ENCODE data around the gene UBE2L6.

DNA sequence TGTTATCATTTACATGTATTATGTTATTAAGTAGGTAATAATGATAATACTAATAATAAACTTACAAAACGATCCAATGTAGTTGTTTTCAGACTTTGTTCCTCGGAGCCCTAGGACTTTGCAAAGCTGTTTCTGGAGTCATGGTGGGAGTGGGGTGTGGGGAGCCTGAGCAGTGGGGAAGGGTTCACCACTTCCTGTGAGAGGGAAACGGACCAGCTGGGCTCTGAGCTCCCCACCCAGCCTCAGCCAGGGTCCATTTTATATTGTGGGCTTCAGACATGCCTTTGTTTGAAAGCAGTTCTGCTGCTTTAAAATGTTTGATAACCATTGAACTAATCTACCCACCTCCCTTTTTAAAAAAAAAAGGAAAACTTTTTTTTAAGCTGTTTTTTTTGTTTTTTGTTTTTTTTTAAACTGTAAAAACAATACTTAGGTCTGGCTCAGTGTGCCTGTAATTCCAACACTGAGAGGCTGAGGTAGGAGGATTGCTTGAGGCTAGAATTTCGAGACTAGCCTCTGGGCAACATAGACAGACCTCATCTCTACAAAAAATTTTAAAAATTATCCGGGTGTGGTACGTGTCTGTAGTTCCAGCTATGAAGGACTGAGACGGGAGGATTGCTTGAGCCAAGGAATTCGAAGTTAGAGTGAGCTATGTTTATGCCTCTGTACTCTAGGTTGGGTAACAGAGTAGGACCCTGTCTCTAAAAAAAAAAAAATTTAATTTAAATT is 37.0 kb upstream of the UBE2L6 start:
- TF ChIP-seq, protein P1, sequence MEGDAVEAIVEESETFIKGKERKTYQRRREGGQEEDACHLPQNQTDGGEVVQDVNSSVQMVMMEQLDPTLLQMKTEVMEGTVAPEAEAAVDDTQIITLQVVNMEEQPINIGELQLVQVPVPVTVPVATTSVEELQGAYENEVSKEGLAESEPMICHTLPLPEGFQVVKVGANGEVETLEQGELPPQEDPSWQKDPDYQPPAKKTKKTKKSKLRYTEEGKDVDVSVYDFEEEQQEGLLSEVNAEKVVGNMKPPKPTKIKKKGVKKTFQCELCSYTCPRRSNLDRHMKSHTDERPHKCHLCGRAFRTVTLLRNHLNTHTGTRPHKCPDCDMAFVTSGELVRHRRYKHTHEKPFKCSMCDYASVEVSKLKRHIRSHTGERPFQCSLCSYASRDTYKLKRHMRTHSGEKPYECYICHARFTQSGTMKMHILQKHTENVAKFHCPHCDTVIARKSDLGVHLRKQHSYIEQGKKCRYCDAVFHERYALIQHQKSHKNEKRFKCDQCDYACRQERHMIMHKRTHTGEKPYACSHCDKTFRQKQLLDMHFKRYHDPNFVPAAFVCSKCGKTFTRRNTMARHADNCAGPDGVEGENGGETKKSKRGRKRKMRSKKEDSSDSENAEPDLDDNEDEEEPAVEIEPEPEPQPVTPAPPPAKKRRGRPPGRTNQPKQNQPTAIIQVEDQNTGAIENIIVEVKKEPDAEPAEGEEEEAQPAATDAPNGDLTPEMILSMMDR (IDR thresholded peaks at IDR 0.05) = no peak
- TF ChIP-seq POLR2A (IDR thresholded peaks at IDR 0.05) = no peak
